KMS-11 (cell line): Measurements from ENCODE around the gene ADIPOR1.
"Not testable (repeated sequence)": the region's sequence is repeated elsewhere in the genome, so short reads cannot be mapped to it uniquely, and the experiment has no call there.

Experiments
- H2AFZ ChIP-seq: fragments of 200-600 bp; sonication (generic); 2 replicates; pipeline ENCODE4 v1.6.1; 2016; ENCODE audit warnings: antibody characterized with exemption, mixed run types, low read depth
- H3K27ac ChIP-seq: fragments of 200-600 bp; sonication (generic); 2 replicates; pipeline ENCODE4 v1.6.1; 2016; ENCODE audit warnings: mild to moderate bottlenecking, mixed run types
- H3K27me3 ChIP-seq: fragments of 200-600 bp; sonication (generic); 2 replicates; pipeline ENCODE4 v1.6.1; 2017; ENCODE audit warnings: mild to moderate bottlenecking, low read depth, mixed run types, moderate library complexity; ENCODE audit not compliant: insufficient read depth
- H3K36me3 ChIP-seq: fragments of 200-600 bp; sonication (generic); 2 replicates; pipeline ENCODE4 v1.6.1; 2017; ENCODE audit warnings: mild to moderate bottlenecking, mixed run types; ENCODE audit not compliant: insufficient read depth
- H3K4me1 ChIP-seq: fragments of 200-600 bp; sonication (generic); 2 replicates; pipeline ENCODE4 v1.6.1; 2016; ENCODE audit warnings: mild to moderate bottlenecking, low read depth, mixed run types; ENCODE audit not compliant: poor library complexity, severe bottlenecking
- H3K4me2 ChIP-seq: fragments of 200-600 bp; sonication (generic); 2 replicates; pipeline ENCODE4 v1.7.0; 2016; ENCODE audit warnings: mild to moderate bottlenecking, mixed run types
- H3K4me3 ChIP-seq: fragments of 200-600 bp; sonication (generic); IDR thresholded peaks from 2 replicates; pipeline ENCODE4 v1.6.1; 2017; ENCODE audit warnings: low read depth, low read length, mixed read lengths; ENCODE audit not compliant: insufficient read depth
- H3K79me2 ChIP-seq: fragments of 200-600 bp; sonication (generic); 2 replicates; pipeline ENCODE4 v1.6.1; 2016; ENCODE audit warnings: low read depth, mixed run types; ENCODE audit not compliant: insufficient read depth
- H3K9ac ChIP-seq: fragments of 200-600 bp; sonication (generic); 2 replicates; pipeline ENCODE4 v1.6.1; 2016; ENCODE audit warnings: mild to moderate bottlenecking, mixed run types
- H4K20me1 ChIP-seq: fragments of 200-600 bp; sonication (generic); 2 replicates; pipeline ENCODE4 v1.6.1; 2016; ENCODE audit warnings: mild to moderate bottlenecking, mixed run types; ENCODE audit not compliant: insufficient read depth
- TF ChIP-seq, protein P1 (sequence below): fragments of 200-600 bp; sonication (generic); conservative IDR thresholded peaks from 2 replicates; pipeline ENCODE4 v1.6.1; 2017; ENCODE audit warnings: low read depth, mild to moderate bottlenecking, antibody characterized with exemption, low read length, moderate library complexity, mixed read lengths

Gene ADIPOR1

DNA sequence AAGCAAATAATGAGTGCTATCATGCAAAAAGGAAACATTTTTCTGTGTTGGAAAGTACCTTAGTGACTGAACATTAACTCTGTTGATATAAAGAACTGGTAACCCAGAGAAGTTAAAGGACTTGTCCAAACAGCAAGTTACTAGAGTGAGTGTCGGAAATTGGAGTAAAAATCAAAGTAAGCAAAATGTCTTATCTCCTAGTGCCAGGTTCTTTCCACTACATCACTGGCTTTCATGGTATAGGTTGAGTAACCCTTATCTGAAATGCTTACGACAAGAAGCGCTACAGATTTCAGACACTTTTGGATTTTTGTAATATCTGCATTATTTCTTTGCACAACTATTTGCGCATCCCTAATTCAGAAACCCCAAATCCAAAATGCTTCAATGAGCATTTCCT lies 52.8 kb downstream of the ADIPOR1 start:
- Histone ChIP-seq H3K9ac (no peak overlapping the region), H3K27ac (no peak overlapping the region), H3K27me3 (no peaks in the 10 kb centered on the region), H3K79me2 (no peaks in the 10 kb centered on the region), H3K4me3 (no peak overlapping the region), H3K36me3 (peaks cover 10% of the 10 kb centered on the region; the same call in 1 of the 2 replicates), H3K4me2 (no peak overlapping the region), H3K4me1 (peaks cover 14% of the 10 kb centered on the region), H2AFZ (no peak overlapping the region), H4K20me1 (no peaks in the 10 kb centered on the region)
- TF ChIP-seq, protein P1, sequence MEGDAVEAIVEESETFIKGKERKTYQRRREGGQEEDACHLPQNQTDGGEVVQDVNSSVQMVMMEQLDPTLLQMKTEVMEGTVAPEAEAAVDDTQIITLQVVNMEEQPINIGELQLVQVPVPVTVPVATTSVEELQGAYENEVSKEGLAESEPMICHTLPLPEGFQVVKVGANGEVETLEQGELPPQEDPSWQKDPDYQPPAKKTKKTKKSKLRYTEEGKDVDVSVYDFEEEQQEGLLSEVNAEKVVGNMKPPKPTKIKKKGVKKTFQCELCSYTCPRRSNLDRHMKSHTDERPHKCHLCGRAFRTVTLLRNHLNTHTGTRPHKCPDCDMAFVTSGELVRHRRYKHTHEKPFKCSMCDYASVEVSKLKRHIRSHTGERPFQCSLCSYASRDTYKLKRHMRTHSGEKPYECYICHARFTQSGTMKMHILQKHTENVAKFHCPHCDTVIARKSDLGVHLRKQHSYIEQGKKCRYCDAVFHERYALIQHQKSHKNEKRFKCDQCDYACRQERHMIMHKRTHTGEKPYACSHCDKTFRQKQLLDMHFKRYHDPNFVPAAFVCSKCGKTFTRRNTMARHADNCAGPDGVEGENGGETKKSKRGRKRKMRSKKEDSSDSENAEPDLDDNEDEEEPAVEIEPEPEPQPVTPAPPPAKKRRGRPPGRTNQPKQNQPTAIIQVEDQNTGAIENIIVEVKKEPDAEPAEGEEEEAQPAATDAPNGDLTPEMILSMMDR = no peak

DNA sequence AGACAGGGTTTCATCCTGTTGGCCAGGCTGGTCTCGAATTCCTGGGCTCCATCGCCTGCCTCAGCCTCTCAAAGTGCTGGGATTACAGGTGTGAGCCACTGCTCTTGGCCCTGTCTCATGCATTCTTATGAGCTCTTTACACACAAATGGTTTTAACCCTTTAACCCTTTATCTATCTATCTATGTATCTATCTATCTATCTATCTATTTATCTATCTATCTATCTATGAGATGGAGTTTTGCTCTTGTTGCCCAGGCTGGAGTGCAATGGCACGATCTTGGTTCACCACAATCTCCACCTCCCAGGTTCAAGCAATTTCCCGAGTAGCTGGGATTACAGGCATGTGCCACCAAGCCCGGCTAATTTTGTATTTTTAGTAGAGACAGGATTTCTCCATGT lies 54.3 kb downstream of the ADIPOR1 start:
- not testable (repeated sequence) for H3K36me3 ChIP-seq, H2AFZ ChIP-seq, H4K20me1 ChIP-seq, H3K4me2 ChIP-seq, H3K27ac ChIP-seq, H3K27me3 ChIP-seq, H3K9ac ChIP-seq, H3K4me3 ChIP-seq, H3K79me2 ChIP-seq
- H3K4me1 ChIP-seq = peaks cover 13% of the 10 kb centered on the region

GRCh38 chr1:202901555-202901954 lies 56.6 kb downstream of the ADIPOR1 start:
- H3K79me2 ChIP-seq = no peaks in the 10 kb centered on the region
- no peak overlapping the region for H3K4me3 ChIP-seq
- no peaks in the 10 kb centered on the region for H3K27me3 ChIP-seq
- H3K4me2 ChIP-seq = no peak overlapping the region
- no peak overlapping the region for H3K27ac ChIP-seq
- H3K4me1 ChIP-seq = peaks cover 13% of the 10 kb centered on the region
- no peaks in the 10 kb centered on the region for H4K20me1 ChIP-seq
- TF ChIP-seq, protein P1 = no peak
- no peak overlapping the region for H3K9ac ChIP-seq
- peaks cover 10% of the 10 kb centered on the region; the same call in 1 of the 2 replicates for H3K36me3 ChIP-seq
- no peak overlapping the region for H2AFZ ChIP-seq

GRCh38 chr1:202892501-202892900 lies 65.6 kb downstream of the ADIPOR1 start:
- Histone ChIP-seq H3K79me2 (peaks cover 8% of the 10 kb centered on the region), H3K4me1 (peaks cover 27% of the 10 kb centered on the region), H3K4me3 (no peak overlapping the region), H3K27ac (no peak overlapping the region), H3K4me2 (no peak overlapping the region), H3K27me3 (no peaks in the 10 kb centered on the region), H3K36me3 (no peaks in the 10 kb centered on the region), H3K9ac (no peak overlapping the region), H4K20me1 (no peaks in the 10 kb centered on the region), H2AFZ (no peak overlapping the region)
- TF ChIP-seq, protein P1 = no peak
